K562 (cell line): ENCODE measurements around the gene FARP1. TPM values are rescaled to one million over a fixed set of nuclear protein-coding genes. Genes with fewer than 3 reads are reported as not detected.

Experiments
- ATAC-seq: fragments of 200-7000 bp; cut with Tn5 transposase; 3 replicates; pipeline ENCODE4 v1.9.1; 2020; ENCODE audit warnings: moderate library complexity
- BruUV-seq: library from RNA; stranded (reverse); fragments of 400-500 nt; replicated peaks from 2 replicates; lab custom pipeline; 2021; lab: Mats Ljungman, UMichigan
- CTCF ChIA-PET: fragments of 300-600 bp; formaldehyde crosslinking; extraction: SDS; loops from one replicate; lab custom pipeline; 2021; ENCODE audit warnings: low intra/inter-chr PET ratio; lab: Yijun Ruan, JAX
- POLR2A ChIA-PET: fragments of 300-600, 350-650 bp; sonication (Branson Sonifier 250); formaldehyde crosslinking; extraction: SDS; loops from one replicate; lab custom pipeline; 2021; ENCODE audit warnings: antibody characterized with exemption, inconsistent platforms; lab: Yijun Ruan, JAX
- DNase-seq, 4 experiments: peaks; one replicate each; pipeline versions ENCODE4 v3.0.0 to v3.0.0-alpha.2; 2011 to 2018; ENCODE audit warnings: low spot score in 3 of 4, mixed read lengths in 3 of 4; ENCODE audit errors: extremely low read depth in 1 of 4
- FAIRE-seq: peaks from 2 replicates; lab custom pipeline; 2011; peaks lifted over from hg19 to GRCh38; lab: Jason Lieb, UNC
- H2AFZ ChIP-seq: 2 replicates; pipeline ENCODE4 v1.6.0; 2011; ENCODE audit warnings: low read depth, low read length, control low read depth, inconsistent platforms
- H3K27ac ChIP-seq: fragments of 200-600 bp; 3 replicates; pipeline ENCODE4 v1.8.0; 2011; ENCODE audit warnings: low read depth, mild to moderate bottlenecking, control low read depth, inconsistent platforms, low read length, moderate library complexity, mixed read lengths; ENCODE audit errors: extremely low read depth
- H3K27me3 ChIP-seq, 2 experiments: fragments of 300-600 bp in 1 of 2; 2 replicates in 1 of 2; 3 replicates in 1 of 2; pipeline versions ENCODE4 v1.6.0 to v1.8.0; 2011; ENCODE audit warnings: inconsistent platforms in 2 of 2, low read length in 2 of 2, mild to moderate bottlenecking in 1 of 2, mixed read lengths in 1 of 2, moderate library complexity in 1 of 2; ENCODE audit not compliant: control insufficient read depth in 2 of 2, insufficient read depth in 2 of 2
- H3K36me3 ChIP-seq: fragments of 300-600 bp; 3 replicates; pipeline ENCODE4 v1.8.0; 2011; ENCODE audit warnings: mild to moderate bottlenecking, low read length, inconsistent platforms; ENCODE audit not compliant: control insufficient read depth, insufficient read depth
- H3K4me1 ChIP-seq, 2 experiments: fragments of 200-600 bp in 1 of 2; replicated peaks in 1 of 2; 2 replicates in 1 of 2; 3 replicates in 1 of 2; pipeline versions ENCODE4 v1.5.1 to v1.8.0; 2011; ENCODE audit warnings: inconsistent platforms in 2 of 2, low read length in 2 of 2, mild to moderate bottlenecking in 1 of 2, mixed read lengths in 1 of 2, moderate library complexity in 1 of 2; ENCODE audit not compliant: control insufficient read depth in 2 of 2, insufficient read depth in 2 of 2
- H3K4me2 ChIP-seq: 2 replicates; pipeline ENCODE4 v1.6.1; 2011; ENCODE audit warnings: low read length, control low read depth, inconsistent platforms, mixed read lengths; ENCODE audit not compliant: insufficient read depth
- H3K4me3 ChIP-seq: fragments of 200-600 bp; sonication (generic), shearing (Covaris generic); 2 replicates; pipeline ENCODE4 v1.5.1; 2016; ENCODE audit warnings: control low read depth, inconsistent platforms
- H3K79me2 ChIP-seq: fragments of 200-600 bp; 3 replicates; pipeline ENCODE4 v1.8.0; 2011; ENCODE audit warnings: low read length, inconsistent platforms; ENCODE audit not compliant: control insufficient read depth, insufficient read depth
- H3K9ac ChIP-seq, 2 experiments: 2 replicates each; pipeline versions ENCODE4 v1.6.0 to v1.6.1; 2011; ENCODE audit warnings: low read depth in 2 of 2, low read length in 2 of 2, control low read depth in 1 of 2, inconsistent platforms in 1 of 2, mild to moderate bottlenecking in 1 of 2, mixed read lengths in 1 of 2; ENCODE audit not compliant: insufficient read depth in 1 of 2
- H3K9me1 ChIP-seq: one replicate; pipeline ENCODE4 v1.6.0; 2011; ENCODE audit warnings: inconsistent platforms, mild to moderate bottlenecking, low read length, moderate library complexity; ENCODE audit not compliant: control insufficient read depth, insufficient read depth
- H3K9me3 ChIP-seq: replicated peaks from 2 replicates; pipeline ENCODE4 v1.5.1; 2011; ENCODE audit warnings: low read depth, low read length, inconsistent platforms; ENCODE audit not compliant: control insufficient read depth, insufficient read depth
- H4K20me1 ChIP-seq: replicated peaks from 2 replicates; pipeline ENCODE4 v1.6.1; 2011; ENCODE audit warnings: low read length, inconsistent platforms, mixed read lengths; ENCODE audit not compliant: control insufficient read depth, insufficient read depth
- CBX2 ChIP-seq: fragments of 200-600 bp; sonication (generic); IDR thresholded peaks from one replicate; pipeline ENCODE4 v1.6.1; 2012; ENCODE audit warnings: mild to moderate bottlenecking, low read length, inconsistent platforms; ENCODE audit not compliant: insufficient read depth, poor library complexity, severe bottlenecking
- CLOCK ChIP-seq: fragments of 250-450 bp; sonication (Bioruptor Pico); IDR thresholded peaks from 2 replicates; pipeline ENCODE4 v1.4.0; 2020; ENCODE audit warnings: mild to moderate bottlenecking, moderate library complexity, borderline replicate concordance
- ELF2 ChIP-seq: fragments of 250-450 bp; sonication (Bioruptor Pico); IDR thresholded peaks from 2 replicates; pipeline ENCODE4 v1.5.0; 2021; ENCODE audit warnings: mild to moderate bottlenecking
- FOXJ3 ChIP-seq: sonication (generic); formaldehyde crosslinking; IDR thresholded peaks from 2 replicates; pipeline ENCODE4 v1.4.0; 2020; ENCODE audit warnings: mild to moderate bottlenecking, missing genetic modification reagents
- HMG20A ChIP-seq: fragments of 450-650 bp; formaldehyde crosslinking; conservative IDR thresholded peaks from 2 replicates; pipeline ENCODE4 v1.4.0; 2020; ENCODE audit warnings: mild to moderate bottlenecking, mixed read lengths
- MAFF ChIP-seq: IDR thresholded peaks from 2 replicates; pipeline ENCODE4 v1.6.1; 2012; ENCODE audit warnings: low read length, improper control_type of control experiment
- NR4A1 ChIP-seq, 2 experiments: fragments of 250-450 bp in 1 of 2; fragments of 450-650 bp in 1 of 2; sonication (Bioruptor Pico) in 1 of 2; IDR thresholded peaks; 2 replicates each; pipeline versions ENCODE4 v1.4.0 to v1.6.1; 2016 to 2020; ENCODE audit warnings: mild to moderate bottlenecking in 2 of 2, missing compliant biosample characterization in 1 of 2, missing genetic modification characterization in 1 of 2, moderate library complexity in 1 of 2
- SLC30A9 ChIP-seq: fragments of 250-450 bp; sonication (Bioruptor Pico); IDR thresholded peaks from 2 replicates; pipeline ENCODE4 v1.8.0; 2022; ENCODE audit warnings: mild to moderate bottlenecking, moderate library complexity
- SPI1 ChIP-seq: IDR thresholded peaks from 2 replicates; pipeline ENCODE4 v1.6.1; 2011; ENCODE audit warnings: low read depth, low read length, control low read depth, borderline replicate concordance
- TFAM ChIP-seq: fragments of 250-450 bp; sonication (Bioruptor Pico); conservative IDR thresholded peaks from 2 replicates; pipeline ENCODE4 v1.5.0; 2021; ENCODE audit warnings: mild to moderate bottlenecking, moderate library complexity
- ZNF3 ChIP-seq: fragments of 250-450 bp; sonication (Bioruptor Pico); IDR thresholded peaks from 2 replicates; pipeline ENCODE4 v1.5.0; 2021; ENCODE audit warnings: mild to moderate bottlenecking, moderate library complexity
- WGBS: fragments of 100-300 bp; shearing (Covaris generic); methylation state at CpG from one replicate; pipeline ENCODE4 v1.1.6; 2016; ENCODE audit warnings: low coverage, mixed read lengths; ENCODE audit not compliant: insufficient coverage; ENCODE audit errors: missing lambda C conversion rate; 5-methylcytosine and 5-hydroxymethylcytosine counted together
- in situ Hi-C: fragments of 300-500 bp; cut with MboI; formaldehyde crosslinking; loops from 4 replicates; pipeline ENCODE4 v1.15.0; 2018; ENCODE audit warnings: inconsistent platforms, mixed read lengths
- intact Hi-C: fragments of 100-400 bp; cut with micrococcal nuclease; formaldehyde crosslinking; loops from 2 replicates; pipeline ENCODE4 v1.14.2; 2022
- polyA plus RNA-seq, 8 experiments: library from polyadenylated mRNA; depleted of rRNA in 4 of 8; stranded (reverse) in 5 of 8; unstranded in 3 of 8; fragments of >200 nt; fragmentation: Nextera tagmentation in 2 of 8; fragmentation: Illumina TruSeq in 1 of 8; extraction: Ambion mirVana in 2 of 8; extraction: Trizol in 1 of 8; gene quantifications; 2 replicates each; pipeline versions ENCODE4 v1.2.1 to v1.2.3, GENCODE V29; 2011 to 2014; ENCODE audit warnings: inconsistent platforms in 1 of 8, missing spikeins in 1 of 8
- total RNA-seq, 7 experiments: library from RNA; depleted of rRNA in 6 of 7; stranded (reverse); fragments of >200 nt in 6 of 7; fragmentation: Illumina TruSeq in 2 of 7; extraction: Trizol in 2 of 7; gene quantifications; 2 replicates each; pipeline versions ENCODE4 v1.2.1 to v1.2.3, GENCODE V29; 2011 to 2021; ENCODE audit warnings: low replicate concordance in 1 of 7
- TF ChIP-seq, protein P1 (sequence below): fragments of 250-450 bp; sonication (Bioruptor Pico); IDR thresholded peaks from 2 replicates; pipeline ENCODE4 v1.9.0; 2021; ENCODE audit warnings: mild to moderate bottlenecking, inconsistent platforms
- TF ChIP-seq, protein P2 (sequence below): IDR thresholded peaks from 2 replicates; pipeline ENCODE4 v1.6.1; 2011; ENCODE audit not compliant: insufficient read length; ENCODE audit errors: extremely low read depth

The FARP1 gene
- total and polyA plus RNA-seq, 9 of the 15 experiments (the other 6 are each of a cell fraction or from before 2014, with no cell fraction given): 0.03 to 0.29 (median 0.05) TPM; not detected in 3

GRCh38 chr13:98217597-98217996 lies 74.7 kb downstream of the FARP1 start:
- ChIA-PET CTCF (no interaction called here), POLR2A (no interaction called here)
- Histone ChIP-seq H4K20me1 (no peaks in the 10 kb centered on the region; the same call in 1 of the 2 replicates), H2AFZ (no peak overlapping the region), H3K4me3 (no peak overlapping the region), H3K4me1 (no peaks in the 10 kb centered on the region; a peak in 1 of 5 replicates), H3K79me2 (no peaks in the 10 kb centered on the region), H3K27ac (no peak overlapping the region), H3K4me2 (no peak overlapping the region), H3K27me3 (peaks cover 4 to 35% of the 10 kb centered on the region in 2 experiments; a peak in 3 of 5 replicates), H3K9me1 (no peaks in the 10 kb centered on the region), H3K36me3 (no peaks in the 10 kb centered on the region), H3K9ac (no peak overlapping the region), H3K9me3 (no peaks in the 10 kb centered on the region)
- FAIRE-seq: no peak
- in situ Hi-C loops (no loop called here), intact Hi-C loops (no loop called here)
- no peak for DNase-seq
- BruUV-seq: no TSS peak
- TF ChIP-seq ELF2 (no peak), SLC30A9 (CRISPR knock-in tag) (no peak), CBX2 (no peak), HMG20A (CRISPR knock-in tag) (no peak), SPI1 (no peak), TFAM (CRISPR knock-in tag) (no peak), MAFF (no peak), FOXJ3 (CRISPR knock-in tag) (no peak), NR4A1 (CRISPR knock-in tag; IDR thresholded peaks at IDR 0.05) (no peak), NR4A1 (tag; IDR thresholded peaks at IDR 0.05) (no peak), ZNF3 (no peak), CLOCK (CRISPR knock-in tag) (no peak)
- TF ChIP-seq, protein P1, sequence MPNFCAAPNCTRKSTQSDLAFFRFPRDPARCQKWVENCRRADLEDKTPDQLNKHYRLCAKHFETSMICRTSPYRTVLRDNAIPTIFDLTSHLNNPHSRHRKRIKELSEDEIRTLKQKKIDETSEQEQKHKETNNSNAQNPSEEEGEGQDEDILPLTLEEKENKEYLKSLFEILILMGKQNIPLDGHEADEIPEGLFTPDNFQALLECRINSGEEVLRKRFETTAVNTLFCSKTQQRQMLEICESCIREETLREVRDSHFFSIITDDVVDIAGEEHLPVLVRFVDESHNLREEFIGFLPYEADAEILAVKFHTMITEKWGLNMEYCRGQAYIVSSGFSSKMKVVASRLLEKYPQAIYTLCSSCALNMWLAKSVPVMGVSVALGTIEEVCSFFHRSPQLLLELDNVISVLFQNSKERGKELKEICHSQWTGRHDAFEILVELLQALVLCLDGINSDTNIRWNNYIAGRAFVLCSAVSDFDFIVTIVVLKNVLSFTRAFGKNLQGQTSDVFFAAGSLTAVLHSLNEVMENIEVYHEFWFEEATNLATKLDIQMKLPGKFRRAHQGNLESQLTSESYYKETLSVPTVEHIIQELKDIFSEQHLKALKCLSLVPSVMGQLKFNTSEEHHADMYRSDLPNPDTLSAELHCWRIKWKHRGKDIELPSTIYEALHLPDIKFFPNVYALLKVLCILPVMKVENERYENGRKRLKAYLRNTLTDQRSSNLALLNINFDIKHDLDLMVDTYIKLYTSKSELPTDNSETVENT: no peak
- TF ChIP-seq, protein P2, sequence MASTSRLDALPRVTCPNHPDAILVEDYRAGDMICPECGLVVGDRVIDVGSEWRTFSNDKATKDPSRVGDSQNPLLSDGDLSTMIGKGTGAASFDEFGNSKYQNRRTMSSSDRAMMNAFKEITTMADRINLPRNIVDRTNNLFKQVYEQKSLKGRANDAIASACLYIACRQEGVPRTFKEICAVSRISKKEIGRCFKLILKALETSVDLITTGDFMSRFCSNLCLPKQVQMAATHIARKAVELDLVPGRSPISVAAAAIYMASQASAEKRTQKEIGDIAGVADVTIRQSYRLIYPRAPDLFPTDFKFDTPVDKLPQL: no peak
- ATAC-seq: no peak
- 7% methylated on average over 11 of the region's 12 CpGs for WGBS
